ENCODE measurements around the gene BACH2.
"Not testable (repeated sequence)": the region's sequence is repeated elsewhere in the genome, so short reads cannot be mapped to it uniquely, and the experiment has no call there.

BACH2 gene

GRCh38 chr6:90301816-90302215, 5.2 kb upstream of the BACH2 start:
- DNase-seq = no peak

GRCh38 chr6:90298459-90299053, 1.9 kb upstream of the BACH2 start:
- DNase-seq = no peak

DNA sequence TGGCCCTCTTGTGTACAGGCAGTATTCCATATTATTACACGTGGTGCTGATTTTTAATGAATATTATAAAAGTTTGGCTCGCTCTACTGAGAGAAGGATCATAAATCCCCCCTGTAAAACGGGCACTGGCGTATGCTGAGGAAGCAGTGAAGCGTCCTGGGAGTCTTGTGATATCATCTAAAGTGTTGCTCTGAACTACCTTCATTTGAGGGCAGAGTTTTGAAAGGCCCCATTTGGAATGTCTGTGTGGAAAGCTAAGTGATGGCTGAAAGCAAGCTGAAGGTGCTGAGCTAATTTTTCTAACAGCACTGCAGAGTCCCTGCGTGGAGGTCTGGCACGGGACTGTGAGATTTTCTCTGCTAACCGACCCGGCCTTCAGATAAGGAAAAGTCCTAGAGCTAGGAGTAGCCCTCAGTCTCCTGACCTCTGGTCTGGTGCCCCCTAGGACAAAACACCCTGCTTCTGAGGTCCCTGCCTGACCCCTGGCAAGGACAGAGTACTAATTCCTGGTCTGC, 1.3 kb upstream of the BACH2 start:
- DNase-seq = no peak

DNA sequence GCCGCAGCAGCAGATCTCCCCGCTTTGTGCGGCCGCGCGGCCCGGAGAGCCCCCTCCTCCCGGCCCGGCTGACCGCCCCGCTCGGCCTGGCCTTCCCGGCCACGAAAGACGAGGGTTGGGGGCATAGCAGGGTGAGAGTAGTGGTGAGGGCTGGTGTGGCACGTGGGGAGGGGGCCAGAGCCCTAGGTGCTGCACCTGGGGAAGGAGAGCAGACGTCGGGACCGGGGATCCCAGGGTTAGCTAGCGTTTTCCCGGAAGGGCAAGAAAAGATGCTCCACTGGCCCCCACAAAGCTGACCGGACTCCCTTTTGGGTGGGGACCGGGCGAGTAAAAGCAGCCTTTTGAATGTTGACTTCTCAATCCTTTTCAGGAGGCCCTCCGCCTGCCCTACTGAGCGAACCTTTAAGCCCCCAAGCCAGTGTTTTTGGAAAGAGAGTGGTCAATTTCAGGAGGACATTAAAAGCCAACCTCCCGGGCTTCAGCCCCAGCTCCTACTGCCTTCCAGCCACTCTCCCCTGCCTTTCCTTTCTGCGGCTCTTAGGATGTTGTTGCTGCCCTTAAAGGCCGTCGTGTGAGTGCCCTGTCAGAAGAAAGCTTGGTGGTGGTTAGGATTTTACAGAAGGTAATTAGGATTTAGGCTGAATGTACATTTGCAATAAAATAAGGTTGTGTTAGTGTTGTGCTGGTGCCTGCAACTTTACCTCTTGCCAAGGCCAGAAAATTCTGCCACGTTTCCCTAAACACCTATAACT, 648 bp upstream of the BACH2 start:
- no peak for DNase-seq

DNA sequence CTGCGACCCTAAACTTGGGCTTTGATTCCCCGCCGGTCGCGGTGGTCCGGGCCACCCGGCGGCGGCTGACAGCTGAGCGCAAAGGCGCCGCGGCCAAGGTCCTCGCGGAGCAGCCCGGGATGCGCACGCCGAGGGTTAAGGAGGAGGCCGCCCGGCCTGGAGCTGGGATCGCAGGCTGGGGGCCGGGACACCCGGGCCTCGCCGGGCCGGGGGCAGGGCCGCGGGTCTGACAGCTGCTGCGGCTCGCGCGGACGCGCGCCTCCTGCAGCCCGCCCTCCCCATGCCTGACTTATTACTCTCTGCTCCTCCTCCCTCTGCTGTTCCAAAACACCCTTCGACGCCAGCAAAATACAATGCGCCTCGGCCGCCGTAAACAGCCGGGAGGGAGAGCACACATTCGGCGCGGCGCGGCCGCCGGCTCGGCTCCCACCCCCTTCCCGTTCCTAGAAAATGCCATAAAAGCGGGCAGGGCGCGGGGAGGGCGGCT, 746 bp downstream of the BACH2 start:
- DNase-seq = peak; percentile 65 to 72

DNA sequence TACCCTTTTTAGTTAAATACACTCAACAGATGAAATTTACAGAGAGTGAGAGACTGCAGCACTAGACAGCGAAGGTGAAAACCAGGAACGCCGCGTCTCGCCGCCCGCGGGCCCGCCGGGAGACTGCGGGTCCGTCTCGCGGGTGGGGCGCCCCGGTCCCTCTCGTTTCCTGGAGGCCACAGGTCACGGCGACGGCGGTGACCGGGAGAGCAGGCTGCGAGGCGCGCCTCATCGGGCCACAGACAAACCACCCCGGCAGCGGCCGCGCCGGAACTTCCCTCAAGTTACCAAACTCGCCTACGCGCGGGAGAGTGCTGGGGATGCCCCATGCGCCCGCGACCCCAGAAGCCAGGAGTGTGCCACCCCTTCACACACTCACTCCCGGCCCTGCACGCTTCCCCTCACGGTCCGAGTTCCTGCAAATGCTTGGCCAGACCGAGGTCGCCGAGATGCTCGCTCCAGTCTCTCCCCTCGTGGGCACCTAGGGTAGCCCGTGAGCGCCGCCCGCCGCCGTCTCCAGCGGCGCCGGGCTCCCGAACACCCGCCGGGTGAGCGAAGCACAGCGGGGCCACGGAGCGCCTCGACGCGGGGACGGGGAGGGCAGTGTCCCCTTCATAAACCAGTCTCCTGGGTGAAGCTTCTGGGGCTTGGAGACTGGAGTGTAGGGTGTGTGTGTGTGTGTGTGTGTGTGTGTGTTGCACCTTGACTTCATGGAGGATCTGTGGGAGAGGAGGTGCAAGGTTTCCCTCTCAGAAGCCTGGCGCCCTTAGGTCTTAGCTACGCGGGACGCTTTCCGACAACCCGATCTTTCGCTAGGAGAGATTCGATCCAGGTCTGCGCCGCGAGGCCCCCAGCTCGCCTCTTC, 1.4 kb downstream of the BACH2 start:
- peak; percentile 65 to 76 for DNase-seq

GRCh38 chr6:90294614-90294988, 2.0 kb downstream of the BACH2 start:
- peak; percentile 44 to 69 for DNase-seq

DNA sequence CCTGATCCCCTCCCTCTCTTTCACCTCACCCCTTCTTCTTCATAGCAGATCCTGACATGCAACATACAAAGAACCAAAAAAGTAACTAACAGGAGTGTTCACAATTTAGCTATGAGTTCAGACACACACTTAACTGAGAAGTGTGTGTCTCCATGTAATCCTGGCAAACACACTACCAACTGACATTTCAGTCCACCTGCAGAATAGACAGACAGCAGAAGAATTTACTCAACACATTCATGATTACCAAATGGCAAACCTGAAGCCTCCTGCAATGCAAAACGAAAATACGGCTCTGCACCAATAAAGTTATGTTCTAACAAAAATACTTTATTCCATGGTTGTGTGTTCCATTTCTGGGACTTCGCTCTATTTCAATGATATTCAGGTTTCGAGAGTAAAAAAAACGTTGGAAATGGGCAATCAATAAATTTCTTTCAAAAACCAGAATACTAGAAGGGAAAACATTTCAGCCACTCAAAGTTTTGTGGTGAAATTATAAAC, 2.6 kb downstream of the BACH2 start:
- DNase-seq = no peak

DNA sequence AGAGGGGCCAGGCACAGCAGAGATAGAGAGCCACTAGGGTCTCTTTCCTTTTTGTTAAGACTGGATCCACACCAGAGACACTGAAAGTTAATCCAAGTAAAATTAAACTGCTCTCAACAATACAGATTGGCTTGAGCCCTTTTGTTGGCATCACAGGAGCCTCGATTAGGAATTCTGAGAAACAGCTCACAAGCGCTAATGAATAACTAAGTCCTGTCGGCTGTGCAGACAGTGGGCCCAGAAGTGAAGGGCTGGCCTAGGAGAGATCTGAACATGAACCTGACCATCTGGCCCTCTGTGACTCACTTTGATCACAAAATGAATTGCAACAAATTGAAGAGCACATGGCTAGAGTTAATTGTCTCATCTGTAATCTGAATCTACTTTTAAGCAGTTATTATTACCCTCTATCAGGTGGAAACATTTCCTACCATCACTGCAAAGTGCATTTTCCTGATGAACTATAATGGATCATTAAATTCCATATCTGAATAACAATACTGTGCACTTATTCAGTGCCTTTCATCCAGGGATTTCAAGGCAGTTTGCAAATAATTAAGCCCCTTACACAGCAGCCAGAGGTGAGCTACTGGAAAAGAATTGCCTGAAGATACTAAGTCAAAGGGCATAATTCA, 3.2 kb downstream of the BACH2 start:
- no peak for DNase-seq

GRCh38 chr6:90291565-90291964, 5.1 kb downstream of the BACH2 start:
- DNase-seq = no peak

DNA sequence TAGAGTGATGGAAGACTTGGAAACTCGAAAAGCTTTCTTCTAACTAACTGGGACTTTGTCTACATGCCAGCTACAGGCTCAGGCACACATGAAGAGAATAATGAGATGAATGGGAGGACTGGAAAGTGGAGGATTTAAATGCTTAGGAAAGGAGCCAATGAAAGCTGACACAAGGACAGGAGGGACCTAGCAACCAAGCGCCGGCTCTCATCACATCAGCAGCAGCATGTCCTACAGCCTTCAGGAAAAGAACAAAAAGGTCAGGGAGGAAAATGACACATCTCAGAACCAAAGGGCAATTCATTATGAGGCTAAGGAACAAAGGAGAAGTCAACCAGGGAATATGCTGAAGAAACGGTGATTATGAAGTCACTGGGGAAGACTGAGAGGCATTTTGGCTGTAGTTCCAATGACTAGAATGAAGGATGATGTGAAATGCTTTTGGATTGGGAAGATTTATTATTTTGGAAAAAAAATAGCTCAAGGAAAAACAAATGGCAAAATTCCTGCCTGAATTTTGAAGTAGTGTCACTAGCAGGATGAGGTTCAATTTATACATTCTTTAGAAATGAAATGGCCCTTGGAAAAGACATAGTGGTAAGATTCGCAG, 5.7 kb downstream of the BACH2 start:
- DNase-seq = no peak

DNA sequence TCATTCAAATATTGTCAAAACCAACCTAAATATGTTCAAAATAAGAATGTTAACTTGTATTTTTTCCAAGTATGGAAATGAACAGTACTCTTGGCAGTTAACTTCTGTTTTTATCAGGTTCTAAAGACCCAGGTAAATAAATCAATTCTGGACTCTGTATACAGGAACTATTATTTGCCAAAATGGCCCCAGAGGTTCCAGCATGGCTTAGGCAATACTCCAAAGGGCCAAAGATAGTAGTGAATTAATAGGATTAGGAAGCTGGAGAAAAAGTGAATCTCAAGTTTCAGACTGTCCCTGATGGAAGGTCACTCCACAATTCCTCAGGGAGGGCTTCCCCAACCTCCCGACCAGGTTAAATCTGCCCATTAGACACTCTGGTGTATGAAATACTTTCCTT, 6.7 kb downstream of the BACH2 start:
- no peak for DNase-seq

- no peak for DNase-seq
Measured at GRCh38 chr6:90288404-90288803, 8.2 kb downstream of the BACH2 start.

GRCh38 chr6:90286884-90287488, 9.7 kb downstream of the BACH2 start:
- peak; percentile 60 to 67 for DNase-seq

DNA sequence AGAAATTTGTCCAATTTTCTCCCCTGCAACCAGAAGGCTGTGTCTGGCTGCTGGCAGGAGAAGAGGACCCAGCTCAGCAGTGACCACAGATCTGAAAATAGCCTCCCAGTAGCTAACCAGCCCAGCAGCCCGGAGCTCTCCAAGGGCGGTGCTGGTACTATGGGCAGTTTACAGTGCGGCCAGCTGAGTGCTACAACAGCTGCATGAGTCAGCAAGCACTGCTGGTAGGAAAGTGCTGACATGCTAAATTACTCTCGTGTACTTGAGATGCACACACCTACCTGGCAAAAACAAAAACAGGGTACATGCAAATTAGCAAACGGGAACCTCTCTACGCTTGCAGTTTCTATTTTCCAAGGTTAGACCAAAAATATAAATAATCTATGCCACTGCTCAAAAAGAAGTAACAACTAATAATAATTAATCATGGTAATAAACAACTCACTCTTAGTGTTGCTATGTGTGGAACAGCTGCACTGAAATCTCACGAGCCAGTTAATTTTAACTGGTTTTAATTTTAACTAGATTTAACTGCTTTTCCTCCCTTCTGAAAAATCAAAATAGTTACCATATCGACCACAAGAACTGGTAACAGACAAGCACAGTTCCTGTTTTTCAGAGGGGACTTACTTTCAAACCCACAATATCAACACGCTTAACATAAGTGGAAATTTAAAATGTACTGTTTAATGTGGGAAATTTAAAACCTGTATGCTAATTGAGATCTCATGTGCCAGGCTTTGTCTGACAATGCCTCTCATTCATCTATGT, 10.8 kb downstream of the BACH2 start:
- DNase-seq = peak; percentile 54 to 73

- DNase-seq = peak in 1 of 2 donors; percentile 18
Measured at GRCh38 chr6:90285042-90285481, 11.6 kb downstream of the BACH2 start.

DNA sequence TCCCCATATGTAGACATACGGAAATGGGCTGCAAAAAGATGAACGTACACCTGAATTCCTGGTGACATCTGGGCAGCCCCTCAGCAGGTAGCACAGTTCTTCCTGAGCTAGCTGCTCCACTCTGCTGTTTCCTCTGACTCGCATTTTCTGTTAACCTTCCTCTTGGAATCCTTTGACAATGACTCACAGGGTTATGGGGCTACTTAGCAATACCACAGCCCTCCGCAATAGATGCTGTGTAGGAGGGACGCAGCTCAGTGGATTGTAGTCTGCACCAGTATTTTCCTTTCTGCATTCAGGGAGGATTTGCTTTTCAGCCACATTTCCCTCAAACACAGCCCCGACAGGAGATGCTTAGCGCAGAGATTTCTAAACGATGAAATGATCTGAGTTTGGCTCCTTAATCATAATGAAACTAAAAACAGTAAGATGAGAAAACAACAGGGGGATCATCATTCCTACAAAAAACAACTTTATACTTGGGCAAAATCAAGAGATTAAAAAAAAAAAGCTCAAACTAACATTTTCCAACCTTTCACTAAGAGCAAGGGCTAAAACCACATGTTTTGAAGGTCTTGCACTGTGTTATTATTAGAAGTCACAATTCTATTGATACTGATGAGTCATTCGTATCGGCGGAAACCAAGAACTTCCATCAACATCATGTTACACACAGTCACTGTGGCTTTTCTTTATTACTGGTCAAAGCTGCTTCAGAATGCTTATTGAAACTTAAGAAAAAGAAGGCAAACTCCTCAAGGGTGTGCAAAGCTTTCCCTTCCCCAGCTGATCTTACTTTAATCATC, 12.2 kb downstream of the BACH2 start:
- DNase-seq = peak in 1 of 2 donors; percentile 51

DNA sequence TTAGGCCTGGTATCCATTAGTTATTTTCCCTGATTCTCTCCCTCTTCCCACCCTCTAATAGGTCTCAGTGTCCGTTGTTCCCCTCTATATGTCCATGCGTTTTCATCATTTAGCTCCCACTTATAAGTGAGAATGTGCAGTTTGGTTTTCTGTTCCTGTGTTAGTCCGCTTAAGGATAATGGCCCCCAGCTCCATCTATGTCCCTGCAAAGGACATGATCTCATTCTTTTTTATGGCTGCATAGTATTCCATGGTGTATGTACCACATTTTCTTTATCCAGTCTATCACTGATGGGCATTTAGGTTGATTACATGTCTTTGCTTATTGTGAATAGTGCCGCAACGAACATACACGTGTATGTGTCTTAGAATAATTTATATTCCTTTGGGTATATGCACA, 14.4 kb downstream of the BACH2 start:
- DNase-seq = not testable (repeated sequence)

- DNase-seq = no peak
Measured at GRCh38 chr6:90278129-90278528, 18.5 kb downstream of the BACH2 start.
